Measurements from ENCODE around the gene CLDN4. TPM values are rescaled to one million over a fixed set of nuclear protein-coding genes. Genes with fewer than 3 reads are reported as not detected.
"Not testable (repeated sequence)": the region's sequence is repeated elsewhere in the genome, so short reads cannot be mapped to it uniquely, and the experiment has no call there.

Gene CLDN4
- polyA plus RNA-seq, 1 of the 3 experiments (the other 2 are of a cell fraction) = 5.9 TPM

DNA sequence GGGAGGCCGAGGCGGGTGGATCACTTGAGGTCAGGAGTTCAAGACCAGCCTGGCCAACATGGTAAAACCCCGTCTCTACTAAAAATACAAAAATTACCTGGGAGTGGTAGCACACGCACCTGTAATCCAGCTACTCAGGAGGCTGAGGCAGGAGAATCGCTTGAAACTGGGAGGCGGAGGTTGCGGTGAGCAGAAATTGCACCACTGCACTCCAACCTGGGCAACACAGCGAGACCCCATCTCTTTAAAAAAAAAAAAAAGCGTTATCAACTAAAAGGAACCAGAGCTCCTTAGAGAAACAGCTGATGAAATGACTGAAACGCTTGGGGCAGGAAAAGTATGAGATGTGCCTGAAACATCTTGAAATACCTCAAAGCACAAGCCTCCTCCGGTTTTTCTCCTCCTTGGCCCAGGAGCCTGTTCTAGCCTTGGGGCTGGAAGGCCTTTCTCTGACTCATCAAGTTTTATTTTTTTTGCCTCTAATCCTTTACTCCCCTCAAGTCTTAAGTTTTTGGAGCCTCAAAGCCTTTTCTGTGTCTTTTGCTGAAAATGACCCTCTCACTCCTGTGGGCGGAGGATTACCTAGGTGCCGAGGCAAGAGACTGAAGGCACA, 14.2 kb downstream of the CLDN4 start:
- DNase-seq = no peak
- H3F3A ChIP-seq (replicated peaks; ENCODE audit: insufficient read depth) = peaks cover 9% of the 10 kb centered on the region
- POLR2A ChIA-PET = interaction anchor here (0.5 kb wide), 1 partner anchor 278 kb away, joined by 3 read pairs; no protein-coding TSS in a partner anchor

DNA sequence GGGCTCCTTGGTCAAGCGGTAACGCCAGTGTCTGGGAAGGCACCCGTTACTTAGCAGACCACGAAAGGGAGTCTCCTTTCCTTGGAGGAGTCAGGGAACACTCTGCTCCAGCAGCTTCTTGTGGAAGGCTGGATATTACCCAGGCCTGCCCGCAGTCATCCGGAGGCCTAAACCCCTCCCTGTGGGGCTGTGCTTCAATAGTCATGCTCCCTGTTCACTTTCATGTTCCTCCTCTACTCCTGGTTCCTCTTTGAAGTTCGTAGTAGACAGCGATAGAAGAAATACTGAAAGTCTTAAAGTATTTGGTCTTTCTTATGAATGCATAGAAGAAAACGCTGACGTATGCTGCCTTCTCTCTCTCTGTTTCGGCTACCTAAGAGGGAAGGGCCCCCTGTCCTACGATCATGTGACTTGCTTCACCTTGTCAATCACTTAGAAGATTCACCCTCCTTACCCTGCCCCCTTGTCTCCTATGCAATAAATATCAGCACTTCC, 15.0 kb downstream of the CLDN4 start:
- H3K27me3 ChIP-seq (ENCODE audit: insufficient read depth); H3K27ac ChIP-seq (ENCODE audit: low read depth in 2 of 2, low read length in 1 of 2); H3K9ac ChIP-seq; H3K4me3 ChIP-seq (ENCODE audit: low read depth in 2 of 2, low read length in 1 of 2); H3K79me2 ChIP-seq (ENCODE audit: insufficient read depth); H4K20me1 ChIP-seq (ENCODE audit: insufficient read depth); H3K9me3 ChIP-seq; H2AFZ ChIP-seq (ENCODE audit: low read depth); DNase-seq; POLR2A ChIA-PET; H3K9me2 ChIP-seq; H3K36me3 ChIP-seq (replicated peaks in 1 of 2; ENCODE audit: control insufficient read depth in 1 of 2, insufficient read depth in 2 of 2, low read length in 1 of 2); H3K4me2 ChIP-seq: not testable (repeated sequence)
- CTCF ChIA-PET = interaction anchor here (11.5 kb wide), 1 partner anchor 10 kb away, joined by 80 read pairs; no protein-coding TSS in a partner anchor
- Histone ChIP-seq H3K4me1 (ENCODE audit: control insufficient read depth in 1 of 2, insufficient read depth in 2 of 2, low read depth in 1 of 2, low read length in 1 of 2) (peaks cover 4 to 11% of the 10 kb centered on the region in 2 experiments; a peak in 2 of 4 replicates), H3F3A (replicated peaks; ENCODE audit: insufficient read depth) (peaks cover 15% of the 10 kb centered on the region)
- WGBS (ENCODE audit: low lambda C conversion rate) = 90% methylated on average over 12 of the region's 12 CpGs

More for the DNA sequence above, 14.2 kb downstream of the CLDN4 start:
- Histone ChIP-seq H3K9me3 (no peaks in the 10 kb centered on the region), H3K4me1 (ENCODE audit: control insufficient read depth in 1 of 2, insufficient read depth in 2 of 2, low read depth in 1 of 2, low read length in 1 of 2) (peaks cover 4 to 5% of the 10 kb centered on the region in 2 experiments; a peak in 1 of 4 replicates), H3K79me2 (ENCODE audit: insufficient read depth) (peaks cover 4% of the 10 kb centered on the region; the same call in 1 of the 2 replicates), H4K20me1 (ENCODE audit: insufficient read depth) (no peaks in the 10 kb centered on the region), H3K27ac (ENCODE audit: low read depth in 2 of 2, low read length in 1 of 2) (peak overlapping the region in 1 of 2 experiments; percentile 22; a peak in 1 of 4 replicates), H3K9me2 (no peaks in the 10 kb centered on the region), H3K9ac (no peak overlapping the region), H2AFZ (ENCODE audit: low read depth) (peak overlapping the region; percentile 58; the same call in 1 of the 2 replicates), H3K4me2 (no peak overlapping the region), H3K27me3 (ENCODE audit: insufficient read depth) (no peaks in the 10 kb centered on the region), H3K4me3 (ENCODE audit: low read depth in 2 of 2, low read length in 1 of 2) (no peak overlapping the region), H3K36me3 (replicated peaks in 1 of 2; ENCODE audit: control insufficient read depth in 1 of 2, insufficient read depth in 2 of 2, low read length in 1 of 2) (no peaks in the 10 kb centered on the region)
- TF ChIP-seq MXI1 (IDR thresholded peaks at IDR 0.05; ENCODE audit: low read depth, low read length) (no peak), GATA2 (CRISPR knock-in tag; IDR thresholded peaks at IDR 0.05) (no peak), RCOR1 (IDR thresholded peaks at IDR 0.05; ENCODE audit: low read length) (no peak), NFIC (IDR thresholded peaks at IDR 0.05; ENCODE audit: borderline replicate concordance) (no peak)
- 85% methylated on average over 13 of the region's 13 CpGs for WGBS (ENCODE audit: low lambda C conversion rate)
- CTCF ChIA-PET = interaction anchor here (1.5 to 11.5 kb wide), 2 partner anchors 11 to 110 kb away, joined by 3 to 80 read pairs; no protein-coding TSS in a partner anchor

GRCh38 chr7:73847941-73848723, 17.3 kb downstream of the CLDN4 start:
- Histone ChIP-seq H3K9ac (no peak overlapping the region), H3K4me1 (ENCODE audit: control insufficient read depth in 1 of 2, insufficient read depth in 2 of 2, low read depth in 1 of 2, low read length in 1 of 2) (peaks cover 2 to 22% of the 10 kb centered on the region in 2 experiments; a peak in 3 of 4 replicates), H3K36me3 (replicated peaks in 1 of 2; ENCODE audit: control insufficient read depth in 1 of 2, insufficient read depth in 2 of 2, low read length in 1 of 2) (no peaks in the 10 kb centered on the region), H4K20me1 (ENCODE audit: insufficient read depth) (no peaks in the 10 kb centered on the region), H3K9me2 (no peaks in the 10 kb centered on the region), H3K4me3 (ENCODE audit: low read depth in 2 of 2, low read length in 1 of 2) (no peak overlapping the region), H3F3A (replicated peaks; ENCODE audit: insufficient read depth) (peaks cover 33% of the 10 kb centered on the region), H3K79me2 (ENCODE audit: insufficient read depth) (no peaks in the 10 kb centered on the region), H3K27me3 (ENCODE audit: insufficient read depth) (no peaks in the 10 kb centered on the region), H2AFZ (ENCODE audit: low read depth) (no peak overlapping the region), H3K27ac (ENCODE audit: low read depth in 2 of 2, low read length in 1 of 2) (no peak overlapping the region), H3K9me3 (no peaks in the 10 kb centered on the region), H3K4me2 (no peak overlapping the region)
- CTCF ChIA-PET = interaction anchor here (0.8 to 11.5 kb wide), 4 partner anchors 7 to 241 kb away, joined by 3 to 80 read pairs (median 5); no protein-coding TSS in a partner anchor
- POLR2A ChIA-PET = no interaction called here
- DNase-seq = no peak
- WGBS (ENCODE audit: low lambda C conversion rate) = 84% methylated on average over 10 of the region's 10 CpGs
- TF ChIP-seq GATA2 (CRISPR knock-in tag; IDR thresholded peaks at IDR 0.05) = no peak
- TF ChIP-seq, protein P1, sequence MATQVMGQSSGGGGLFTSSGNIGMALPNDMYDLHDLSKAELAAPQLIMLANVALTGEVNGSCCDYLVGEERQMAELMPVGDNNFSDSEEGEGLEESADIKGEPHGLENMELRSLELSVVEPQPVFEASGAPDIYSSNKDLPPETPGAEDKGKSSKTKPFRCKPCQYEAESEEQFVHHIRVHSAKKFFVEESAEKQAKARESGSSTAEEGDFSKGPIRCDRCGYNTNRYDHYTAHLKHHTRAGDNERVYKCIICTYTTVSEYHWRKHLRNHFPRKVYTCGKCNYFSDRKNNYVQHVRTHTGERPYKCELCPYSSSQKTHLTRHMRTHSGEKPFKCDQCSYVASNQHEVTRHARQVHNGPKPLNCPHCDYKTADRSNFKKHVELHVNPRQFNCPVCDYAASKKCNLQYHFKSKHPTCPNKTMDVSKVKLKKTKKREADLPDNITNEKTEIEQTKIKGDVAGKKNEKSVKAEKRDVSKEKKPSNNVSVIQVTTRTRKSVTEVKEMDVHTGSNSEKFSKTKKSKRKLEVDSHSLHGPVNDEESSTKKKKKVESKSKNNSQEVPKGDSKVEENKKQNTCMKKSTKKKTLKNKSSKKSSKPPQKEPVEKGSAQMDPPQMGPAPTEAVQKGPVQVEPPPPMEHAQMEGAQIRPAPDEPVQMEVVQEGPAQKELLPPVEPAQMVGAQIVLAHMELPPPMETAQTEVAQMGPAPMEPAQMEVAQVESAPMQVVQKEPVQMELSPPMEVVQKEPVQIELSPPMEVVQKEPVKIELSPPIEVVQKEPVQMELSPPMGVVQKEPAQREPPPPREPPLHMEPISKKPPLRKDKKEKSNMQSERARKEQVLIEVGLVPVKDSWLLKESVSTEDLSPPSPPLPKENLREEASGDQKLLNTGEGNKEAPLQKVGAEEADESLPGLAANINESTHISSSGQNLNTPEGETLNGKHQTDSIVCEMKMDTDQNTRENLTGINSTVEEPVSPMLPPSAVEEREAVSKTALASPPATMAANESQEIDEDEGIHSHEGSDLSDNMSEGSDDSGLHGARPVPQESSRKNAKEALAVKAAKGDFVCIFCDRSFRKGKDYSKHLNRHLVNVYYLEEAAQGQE (IDR thresholded peaks at IDR 0.05; ENCODE audit: low read depth, low read length) = no peak
- no peak for TF ChIP-seq IRF3 (IDR thresholded peaks at IDR 0.05; ENCODE audit: low read depth, low read length)
- TF ChIP-seq MXI1 (IDR thresholded peaks at IDR 0.05; ENCODE audit: low read depth, low read length) = no peak
- no peak for TF ChIP-seq TAF1 (IDR thresholded peaks at IDR 0.05; ENCODE audit: borderline replicate concordance, low read depth, low read length)
- TF ChIP-seq, protein P2, sequence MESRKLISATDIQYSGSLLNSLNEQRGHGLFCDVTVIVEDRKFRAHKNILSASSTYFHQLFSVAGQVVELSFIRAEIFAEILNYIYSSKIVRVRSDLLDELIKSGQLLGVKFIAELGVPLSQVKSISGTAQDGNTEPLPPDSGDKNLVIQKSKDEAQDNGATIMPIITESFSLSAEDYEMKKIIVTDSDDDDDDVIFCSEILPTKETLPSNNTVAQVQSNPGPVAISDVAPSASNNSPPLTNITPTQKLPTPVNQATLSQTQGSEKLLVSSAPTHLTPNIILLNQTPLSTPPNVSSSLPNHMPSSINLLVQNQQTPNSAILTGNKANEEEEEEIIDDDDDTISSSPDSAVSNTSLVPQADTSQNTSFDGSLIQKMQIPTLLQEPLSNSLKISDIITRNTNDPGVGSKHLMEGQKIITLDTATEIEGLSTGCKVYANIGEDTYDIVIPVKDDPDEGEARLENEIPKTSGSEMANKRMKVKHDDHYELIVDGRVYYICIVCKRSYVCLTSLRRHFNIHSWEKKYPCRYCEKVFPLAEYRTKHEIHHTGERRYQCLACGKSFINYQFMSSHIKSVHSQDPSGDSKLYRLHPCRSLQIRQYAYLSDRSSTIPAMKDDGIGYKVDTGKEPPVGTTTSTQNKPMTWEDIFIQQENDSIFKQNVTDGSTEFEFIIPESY (IDR thresholded peaks at IDR 0.05; ENCODE audit: borderline replicate concordance, low read depth) = no peak
